Thyroid gland (tissue), 4 donors: ENCODE data around the gene EID3. TPM values are rescaled to one million over a fixed set of nuclear protein-coding genes. Genes with fewer than 3 reads are reported as not detected.

Experiments
- DNase-seq, 2 donors: peaks; one replicate each; pipeline ENCODE4 v3.0.0-alpha.2; 2019
- H3K27ac ChIP-seq, 3 donors: fragments of 200-600 bp; sonication (generic); 1 replicate in 2 of 3; 2 replicates in 1 of 3; pipeline ENCODE4 v1.5.1; 2016 to 2019; ENCODE audit warnings: mild to moderate bottlenecking in 1 of 3, moderate library complexity in 1 of 3
- H3K27me3 ChIP-seq: fragments of 200-600 bp; sonication (generic); one replicate; pipeline ENCODE4 v1.5.1; 2019
- H3K36me3 ChIP-seq, 2 donors: fragments of 200-600 bp; sonication (generic); one replicate each; pipeline ENCODE4 v1.5.1; 2016 to 2019
- H3K4me1 ChIP-seq, 2 donors: fragments of 200-600 bp; sonication (generic); one replicate each; pipeline ENCODE4 v1.5.1; 2017 to 2019
- H3K4me3 ChIP-seq, 3 donors: fragments of 200-600 bp; sonication (generic); replicated peaks in 1 of 3; 1 replicate in 2 of 3; 2 replicates in 1 of 3; pipeline ENCODE4 v1.5.1; 2016; ENCODE audit warnings: mild to moderate bottlenecking in 1 of 3
- H3K9me3 ChIP-seq: fragments of 200-600 bp; sonication (generic); one replicate; pipeline ENCODE4 v1.5.1; 2017
- POLR2A ChIP-seq, 2 donors: fragments of 450-650 bp; IDR thresholded peaks; one replicate each; pipeline ENCODE4 v1.6.1; 2017; ENCODE audit warnings: antibody characterized with exemption in 2 of 2, mild to moderate bottlenecking in 2 of 2, moderate library complexity in 1 of 2
- WGBS, 2 donors: methylation state at CpG; one replicate each; pipeline ENCODE4 v1.1.5; 2017; 5-methylcytosine and 5-hydroxymethylcytosine counted together
- intact Hi-C: fragments of 100-400 bp; cut with DNase I; formaldehyde crosslinking; loops from one replicate; pipeline ENCODE4 v1.15.1; 2023
- total RNA-seq, 4 donors: library from RNA; depleted of rRNA; stranded (reverse); fragments of >200 nt; gene quantifications; one replicate each; pipeline ENCODE4 v1.2.3, GENCODE V29; 2016
- TF ChIP-seq, protein P1 (sequence below), 6 experiments: fragments of 200-600 bp in 3 of 6; fragments of 450-650 bp in 3 of 6; sonication (generic) in 3 of 6; IDR thresholded peaks; one replicate each; pipeline ENCODE4 v1.5.1; 2016 to 2019; ENCODE audit warnings: antibody characterized with exemption in 6 of 6, mild to moderate bottlenecking in 2 of 6, inconsistent platforms in 1 of 6, moderate library complexity in 1 of 6

EID3 gene
- total RNA-seq, 4 donors from 2014 or later = 8.0 to 22.2 (median 9.8) TPM

DNA sequence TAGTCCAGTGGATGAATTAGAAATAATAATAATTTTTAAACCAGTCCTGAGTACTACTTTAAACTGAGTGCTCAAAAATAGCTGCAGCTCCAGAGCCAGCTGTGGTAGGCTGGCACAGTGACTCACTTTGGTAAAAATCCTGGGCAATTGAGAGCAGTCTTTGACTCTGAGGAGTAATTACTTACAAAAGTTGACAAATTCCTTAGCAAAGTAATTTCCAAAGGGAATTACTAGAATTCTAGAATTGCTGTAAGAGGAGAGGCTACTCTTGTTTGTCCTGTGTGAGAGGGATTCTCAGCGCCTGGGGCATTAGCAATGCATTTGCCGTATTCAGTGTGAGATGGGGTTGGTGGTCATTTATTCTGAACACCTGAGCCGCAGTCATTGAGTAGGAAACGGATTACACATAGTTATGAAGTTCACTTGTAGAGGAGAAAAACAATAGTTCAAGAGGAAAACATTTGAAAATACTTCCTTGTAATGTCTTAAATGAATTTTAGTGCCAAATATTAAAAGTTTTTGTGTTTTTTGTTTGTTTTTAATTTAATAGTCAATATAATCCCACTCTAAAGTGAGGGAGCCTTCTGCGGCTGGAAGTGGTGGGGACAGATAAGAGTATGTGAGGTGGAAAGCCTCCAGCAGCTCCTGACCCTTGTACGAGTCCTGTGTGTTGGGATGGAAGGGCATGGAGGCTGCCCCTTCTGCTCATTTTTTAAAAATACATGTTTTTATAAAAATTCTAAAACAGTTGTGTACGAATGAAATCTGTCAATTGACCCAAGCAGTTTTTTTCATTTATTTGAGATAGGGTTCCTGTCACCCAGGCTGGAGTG, 41.9 kb downstream of the EID3 start:
- no peak overlapping the region for H3K4me3 ChIP-seq
- H3K27ac ChIP-seq = no peak overlapping the region
- no peaks in the 10 kb centered on the region for H3K27me3 ChIP-seq
- no peak for DNase-seq
- peaks cover 46 to 56% of the 10 kb centered on the region in 2 donors for H3K36me3 ChIP-seq
- H3K9me3 ChIP-seq = no peaks in the 10 kb centered on the region
- 93 to 95% methylated on average over 7 of the region's 7 CpGs for WGBS, 2 donors
- TF ChIP-seq, protein P1, sequence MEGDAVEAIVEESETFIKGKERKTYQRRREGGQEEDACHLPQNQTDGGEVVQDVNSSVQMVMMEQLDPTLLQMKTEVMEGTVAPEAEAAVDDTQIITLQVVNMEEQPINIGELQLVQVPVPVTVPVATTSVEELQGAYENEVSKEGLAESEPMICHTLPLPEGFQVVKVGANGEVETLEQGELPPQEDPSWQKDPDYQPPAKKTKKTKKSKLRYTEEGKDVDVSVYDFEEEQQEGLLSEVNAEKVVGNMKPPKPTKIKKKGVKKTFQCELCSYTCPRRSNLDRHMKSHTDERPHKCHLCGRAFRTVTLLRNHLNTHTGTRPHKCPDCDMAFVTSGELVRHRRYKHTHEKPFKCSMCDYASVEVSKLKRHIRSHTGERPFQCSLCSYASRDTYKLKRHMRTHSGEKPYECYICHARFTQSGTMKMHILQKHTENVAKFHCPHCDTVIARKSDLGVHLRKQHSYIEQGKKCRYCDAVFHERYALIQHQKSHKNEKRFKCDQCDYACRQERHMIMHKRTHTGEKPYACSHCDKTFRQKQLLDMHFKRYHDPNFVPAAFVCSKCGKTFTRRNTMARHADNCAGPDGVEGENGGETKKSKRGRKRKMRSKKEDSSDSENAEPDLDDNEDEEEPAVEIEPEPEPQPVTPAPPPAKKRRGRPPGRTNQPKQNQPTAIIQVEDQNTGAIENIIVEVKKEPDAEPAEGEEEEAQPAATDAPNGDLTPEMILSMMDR (IDR thresholded peaks at IDR 0.05) = no peak
- TF ChIP-seq POLR2A (IDR thresholded peaks at IDR 0.05) = no peak
- H3K4me1 ChIP-seq = peaks cover 0 to under 1% of the 10 kb centered on the region in 2 donors
- intact Hi-C loops = no loop called here

DNA sequence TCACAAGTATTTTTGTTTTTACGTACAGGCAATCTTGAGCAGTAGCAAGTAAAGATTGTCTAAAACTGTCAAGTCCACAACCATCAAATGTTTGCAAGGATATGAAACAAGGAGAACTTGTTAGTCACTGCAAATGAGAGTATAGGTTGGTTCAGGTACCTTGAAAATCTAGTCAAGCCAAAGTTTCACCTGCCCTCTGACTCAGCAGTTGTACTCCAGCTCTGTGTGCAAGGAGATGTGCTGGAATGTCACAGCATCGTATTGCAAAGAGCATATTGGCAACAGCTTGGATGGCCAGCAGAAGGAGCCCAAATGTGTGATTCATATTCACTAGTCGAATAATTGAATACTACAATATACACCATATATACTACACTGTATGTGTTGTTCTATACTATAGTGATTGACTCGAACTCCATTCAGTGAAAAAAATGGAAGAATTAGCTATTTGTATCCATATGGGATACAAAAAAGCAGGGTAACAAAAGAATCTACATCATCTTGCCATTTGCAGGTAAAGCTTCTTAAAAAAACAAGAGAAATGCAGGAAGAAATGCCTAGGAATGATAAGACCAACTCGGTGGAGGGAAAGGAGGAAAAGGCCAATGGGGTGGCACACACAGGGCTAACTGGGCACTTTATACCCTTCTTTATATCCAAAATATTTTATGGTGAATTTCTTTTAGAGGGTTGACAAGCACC, 44.0 kb downstream of the EID3 start:
- no peaks in the 10 kb centered on the region for H3K4me1 ChIP-seq
- TF ChIP-seq, protein P1 (IDR thresholded peaks at IDR 0.05) = no peak
- no peak for TF ChIP-seq POLR2A (IDR thresholded peaks at IDR 0.05)
- 85 to 88% methylated on average over 5 of the region's 5 CpGs for WGBS, 2 donors
- DNase-seq = no peak
- no peaks in the 10 kb centered on the region for H3K9me3 ChIP-seq
- intact Hi-C loops = no loop called here
- H3K27ac ChIP-seq = no peak overlapping the region
- H3K4me3 ChIP-seq = no peak overlapping the region
- H3K27me3 ChIP-seq = no peaks in the 10 kb centered on the region
- peaks cover 41 to 48% of the 10 kb centered on the region in 2 donors for H3K36me3 ChIP-seq

DNA sequence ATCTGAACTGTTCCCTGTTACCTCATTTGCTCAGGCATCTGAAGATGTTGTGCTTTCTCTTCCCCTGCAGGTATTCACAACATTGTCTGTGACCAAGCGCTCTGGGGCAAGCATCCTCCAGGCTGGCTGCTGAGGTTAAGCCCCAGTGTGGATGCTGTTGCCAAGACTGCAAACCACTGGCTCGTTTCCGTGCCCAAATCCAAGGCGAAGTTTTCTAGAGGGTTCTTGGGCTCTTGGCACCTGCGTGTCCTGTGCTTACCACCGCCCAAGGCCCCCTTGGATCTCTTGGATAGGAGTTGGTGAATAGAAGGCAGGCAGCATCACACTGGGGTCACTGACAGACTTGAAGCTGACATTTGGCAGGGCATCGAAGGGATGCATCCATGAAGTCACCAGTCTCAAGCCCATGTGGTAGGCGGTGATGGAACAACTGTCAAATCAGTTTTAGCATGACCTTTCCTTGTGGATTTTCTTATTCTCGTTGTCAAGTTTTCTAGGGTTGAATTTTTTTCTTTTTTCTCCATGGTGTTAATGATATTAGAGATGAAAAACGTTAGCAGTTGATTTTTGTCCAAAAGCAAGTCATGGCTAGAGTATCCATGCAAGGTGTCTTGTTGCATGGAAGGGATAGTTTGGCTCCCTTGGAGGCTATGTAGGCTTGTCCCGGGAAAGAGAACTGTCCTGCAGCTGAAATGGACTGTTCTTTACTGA, 44.9 kb downstream of the EID3 start:
- Histone ChIP-seq H3K27ac (no peak overlapping the region), H3K4me1 (no peaks in the 10 kb centered on the region), H3K9me3 (no peaks in the 10 kb centered on the region), H3K36me3 (peaks cover 36 to 50% of the 10 kb centered on the region in 2 donors), H3K27me3 (no peaks in the 10 kb centered on the region), H3K4me3 (no peak overlapping the region)
- WGBS, 2 donors = 94 to 98% methylated on average over 11 of the region's 11 CpGs
- no peak for DNase-seq
- intact Hi-C loops = no loop called here
- TF ChIP-seq, protein P1 (IDR thresholded peaks at IDR 0.05) = no peak
- TF ChIP-seq POLR2A (IDR thresholded peaks at IDR 0.05) = no peak

DNA sequence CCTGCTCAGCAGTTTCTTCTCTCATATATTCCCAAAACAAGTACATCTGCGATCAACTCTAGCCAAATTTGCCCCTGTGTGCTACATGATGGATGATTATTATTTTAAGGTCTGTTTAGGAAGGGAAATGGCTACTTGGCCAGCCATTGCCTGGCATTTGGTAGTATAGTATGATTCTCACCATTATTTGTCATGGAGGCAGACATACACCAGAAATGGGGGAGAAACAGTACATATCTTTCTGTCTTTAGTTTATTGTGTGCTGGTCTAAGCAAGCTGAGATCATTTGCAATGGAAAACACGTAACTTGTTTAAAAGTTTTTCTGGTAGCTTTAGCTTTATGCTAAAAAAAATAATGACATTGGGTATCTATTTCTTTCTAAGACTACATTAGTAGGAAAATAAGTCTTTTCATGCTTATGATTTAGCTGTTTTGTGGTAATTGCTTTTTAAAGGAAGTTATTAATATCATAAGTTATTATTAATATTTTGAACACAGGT, 45.5 kb downstream of the EID3 start:
- TF ChIP-seq, protein P1 (IDR thresholded peaks at IDR 0.05) = no peak
- no peak for TF ChIP-seq POLR2A (IDR thresholded peaks at IDR 0.05)
- intact Hi-C loops = no loop called here
- no peak for DNase-seq
- Histone ChIP-seq H3K4me1 (no peaks in the 10 kb centered on the region), H3K4me3 (no peak overlapping the region), H3K27ac (no peak overlapping the region), H3K27me3 (no peaks in the 10 kb centered on the region), H3K9me3 (no peaks in the 10 kb centered on the region), H3K36me3 (peaks cover 36 to 50% of the 10 kb centered on the region in 2 donors)
- WGBS, 2 donors = 90 to 96% methylated on average over 2 of the region's 2 CpGs
